DOHH2 (cell line): Measurements from ENCODE around the gene PTGDR.

Experiments used
- H3F3A ChIP-seq: fragments of 200-600 bp; sonication (generic), shearing (Covaris generic); 2 replicates; pipeline ENCODE4 v1.6.0; 2016; ENCODE audit warnings: antibody characterized with exemption, mild to moderate bottlenecking; ENCODE audit not compliant: control insufficient read depth, insufficient read depth
- H3K27ac ChIP-seq: fragments of 200-600 bp; sonication (generic); 2 replicates; pipeline ENCODE4 v1.5.1; 2014; ENCODE audit warnings: low read depth, mild to moderate bottlenecking, low read length, moderate library complexity
- H3K27me3 ChIP-seq: fragments of 200-600 bp; sonication (generic); 2 replicates; pipeline ENCODE4 v1.6.1; 2014; ENCODE audit warnings: mild to moderate bottlenecking, low read length, mixed read lengths; ENCODE audit not compliant: control insufficient read depth
- H3K36me3 ChIP-seq: fragments of 200-600 bp; sonication (generic); 2 replicates; pipeline ENCODE4 v1.6.1; 2014; ENCODE audit warnings: mild to moderate bottlenecking, low read length, moderate library complexity, mixed read lengths; ENCODE audit not compliant: control insufficient read depth
- H3K4me1 ChIP-seq: fragments of 200-600 bp; sonication (generic); 2 replicates; pipeline ENCODE4 v1.6.1; 2014; ENCODE audit warnings: mild to moderate bottlenecking, low read length, mixed read lengths; ENCODE audit not compliant: control insufficient read depth
- H3K4me2 ChIP-seq: fragments of 200-600 bp; sonication (generic); 2 replicates; pipeline ENCODE4 v1.6.0; 2014; ENCODE audit warnings: mild to moderate bottlenecking, low read length, moderate library complexity
- H3K4me3 ChIP-seq: fragments of 200-600 bp; sonication (generic); 2 replicates; pipeline ENCODE4 v1.5.1; 2014; ENCODE audit warnings: mild to moderate bottlenecking, low read length, mixed read lengths
- H3K79me2 ChIP-seq: fragments of 200-600 bp; sonication (generic); 2 replicates; pipeline ENCODE4 v1.6.1; 2014; ENCODE audit warnings: mild to moderate bottlenecking, low read length, mixed read lengths; ENCODE audit not compliant: control insufficient read depth
- H3K9me2 ChIP-seq: fragments of 200-600 bp; sonication (generic); replicated peaks from 2 replicates; pipeline ENCODE4 v1.6.1; 2014; ENCODE audit warnings: mild to moderate bottlenecking, low read length, mixed read lengths; ENCODE audit not compliant: control insufficient read depth
- H3K9me3 ChIP-seq: fragments of 200-600 bp; sonication (generic); 2 replicates; pipeline ENCODE4 v1.6.1; 2014; ENCODE audit warnings: antibody characterized with exemption, low read length, mixed read lengths; ENCODE audit not compliant: control insufficient read depth, insufficient read depth
- H4K20me1 ChIP-seq: fragments of 200-600 bp; sonication (generic); 2 replicates; pipeline ENCODE4 v1.6.0; 2014; ENCODE audit warnings: low read depth, mild to moderate bottlenecking, antibody characterized with exemption, low read length, moderate library complexity; ENCODE audit not compliant: control insufficient read depth, insufficient read depth
- EZH2phosphoT487 ChIP-seq: fragments of 200-600 bp; sonication (generic); IDR thresholded peaks from 2 replicates; pipeline ENCODE4 v1.6.1; 2017; ENCODE audit warnings: borderline replicate concordance, mild to moderate bottlenecking, antibody characterized with exemption, low read length, moderate library complexity, mixed read lengths
- TF ChIP-seq, protein P1 (sequence below): fragments of 200-600 bp; sonication (generic); IDR thresholded peaks from one replicate; pipeline ENCODE4 v1.5.1; 2014; ENCODE audit warnings: antibody characterized with exemption, mild to moderate bottlenecking, low read depth, low read length; ENCODE audit not compliant: poor library complexity, severe bottlenecking

PTGDR gene

DNA sequence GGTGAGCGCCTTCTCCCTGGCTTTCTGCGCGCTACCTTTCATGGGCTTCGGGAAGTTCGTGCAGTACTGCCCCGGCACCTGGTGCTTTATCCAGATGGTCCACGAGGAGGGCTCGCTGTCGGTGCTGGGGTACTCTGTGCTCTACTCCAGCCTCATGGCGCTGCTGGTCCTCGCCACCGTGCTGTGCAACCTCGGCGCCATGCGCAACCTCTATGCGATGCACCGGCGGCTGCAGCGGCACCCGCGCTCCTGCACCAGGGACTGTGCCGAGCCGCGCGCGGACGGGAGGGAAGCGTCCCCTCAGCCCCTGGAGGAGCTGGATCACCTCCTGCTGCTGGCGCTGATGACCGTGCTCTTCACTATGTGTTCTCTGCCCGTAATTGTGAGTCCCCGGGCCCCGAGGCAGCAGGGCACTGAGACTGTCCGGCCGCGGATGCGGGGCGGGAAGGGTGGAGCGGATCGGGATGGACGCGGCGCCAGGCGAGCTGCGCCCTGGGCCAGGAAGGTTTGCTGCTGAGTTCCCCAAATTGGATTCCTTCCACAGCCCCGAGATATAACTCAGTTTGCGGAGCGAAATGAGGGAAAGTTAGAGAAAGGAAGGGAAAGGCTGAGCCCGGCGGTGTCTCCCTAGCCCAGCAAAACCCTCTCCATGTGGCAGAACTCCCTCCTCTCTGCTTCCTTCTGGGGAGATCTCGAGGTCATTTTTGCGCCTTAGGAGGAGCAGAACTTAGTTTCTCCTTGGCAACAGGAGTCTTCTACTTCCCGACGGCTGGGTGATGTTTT is 972 bp downstream of the PTGDR start:
- Histone ChIP-seq H3F3A (no peaks in the 10 kb centered on the region), H3K4me2 (no peak overlapping the region), H3K79me2 (no peaks in the 10 kb centered on the region), H3K36me3 (no peaks in the 10 kb centered on the region), H3K27me3 (no peaks in the 10 kb centered on the region), H4K20me1 (no peaks in the 10 kb centered on the region), H3K9me3 (peaks cover 8% of the 10 kb centered on the region; the same call in 1 of the 2 replicates), H3K4me1 (peaks cover 15% of the 10 kb centered on the region), H3K4me3 (no peak overlapping the region), H3K27ac (no peak overlapping the region), H3K9me2 (no peaks in the 10 kb centered on the region)
- TF ChIP-seq, protein P1, sequence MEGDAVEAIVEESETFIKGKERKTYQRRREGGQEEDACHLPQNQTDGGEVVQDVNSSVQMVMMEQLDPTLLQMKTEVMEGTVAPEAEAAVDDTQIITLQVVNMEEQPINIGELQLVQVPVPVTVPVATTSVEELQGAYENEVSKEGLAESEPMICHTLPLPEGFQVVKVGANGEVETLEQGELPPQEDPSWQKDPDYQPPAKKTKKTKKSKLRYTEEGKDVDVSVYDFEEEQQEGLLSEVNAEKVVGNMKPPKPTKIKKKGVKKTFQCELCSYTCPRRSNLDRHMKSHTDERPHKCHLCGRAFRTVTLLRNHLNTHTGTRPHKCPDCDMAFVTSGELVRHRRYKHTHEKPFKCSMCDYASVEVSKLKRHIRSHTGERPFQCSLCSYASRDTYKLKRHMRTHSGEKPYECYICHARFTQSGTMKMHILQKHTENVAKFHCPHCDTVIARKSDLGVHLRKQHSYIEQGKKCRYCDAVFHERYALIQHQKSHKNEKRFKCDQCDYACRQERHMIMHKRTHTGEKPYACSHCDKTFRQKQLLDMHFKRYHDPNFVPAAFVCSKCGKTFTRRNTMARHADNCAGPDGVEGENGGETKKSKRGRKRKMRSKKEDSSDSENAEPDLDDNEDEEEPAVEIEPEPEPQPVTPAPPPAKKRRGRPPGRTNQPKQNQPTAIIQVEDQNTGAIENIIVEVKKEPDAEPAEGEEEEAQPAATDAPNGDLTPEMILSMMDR, result no peak
- TF ChIP-seq EZH2phosphoT487, result no peak

DNA sequence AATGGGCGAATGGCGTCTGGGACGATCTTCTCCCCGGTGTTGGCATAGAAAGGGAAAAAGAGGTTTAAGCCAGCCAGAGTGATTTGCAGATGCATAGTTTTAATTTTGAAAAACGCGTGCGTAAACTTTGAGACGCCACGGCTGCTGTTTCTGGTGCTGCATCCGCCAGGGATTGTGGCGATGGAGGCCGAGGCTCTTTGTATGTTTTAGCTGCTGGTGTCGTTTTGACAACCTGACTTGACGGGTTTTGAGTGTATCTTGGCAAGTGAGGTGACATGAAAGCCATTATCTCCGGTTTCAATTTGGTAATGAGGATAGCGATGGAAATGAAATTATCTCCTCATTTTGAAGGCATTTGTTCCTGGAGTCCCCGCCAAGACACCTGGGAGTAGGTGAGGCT is 1.6 kb downstream of the PTGDR start:
- Histone ChIP-seq H4K20me1 (no peaks in the 10 kb centered on the region), H3K4me3 (no peak overlapping the region), H3K27me3 (peaks cover under 1% of the 10 kb centered on the region; the same call in 1 of the 2 replicates), H3K36me3 (no peaks in the 10 kb centered on the region), H3K9me3 (peaks cover 8% of the 10 kb centered on the region; the same call in 1 of the 2 replicates), H3F3A (no peaks in the 10 kb centered on the region), H3K4me2 (no peak overlapping the region), H3K27ac (no peak overlapping the region), H3K79me2 (no peaks in the 10 kb centered on the region), H3K9me2 (no peaks in the 10 kb centered on the region), H3K4me1 (peaks cover 15% of the 10 kb centered on the region)
- TF ChIP-seq, protein P1, result no peak
- TF ChIP-seq EZH2phosphoT487, result no peak

DNA sequence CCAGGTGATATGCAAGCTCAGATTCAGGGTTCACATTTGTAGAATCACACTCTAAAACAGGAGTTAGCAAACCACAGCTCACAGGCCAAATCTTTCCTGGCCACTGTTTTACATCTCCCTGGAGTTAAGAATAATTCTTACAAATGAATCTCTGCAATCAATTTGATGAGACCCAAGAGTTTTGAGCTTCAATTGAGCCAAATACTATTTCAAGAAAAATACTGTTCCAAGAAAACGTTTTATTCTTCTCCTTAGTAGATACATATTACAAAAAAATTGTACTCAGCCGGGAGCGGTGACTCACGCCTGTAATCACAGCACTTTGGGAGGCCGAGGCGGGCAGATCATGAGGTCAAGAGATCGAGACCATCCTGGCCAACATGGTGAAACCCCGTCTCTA is 2.5 kb downstream of the PTGDR start:
- TF ChIP-seq, protein P1, result no peak
- no peak for TF ChIP-seq EZH2phosphoT487
- H3K79me2 ChIP-seq, result no peaks in the 10 kb centered on the region
- H3K27me3 ChIP-seq, result peaks cover 6% of the 10 kb centered on the region; the same call in 1 of the 2 replicates

More for the DNA sequence above, 2.5 kb downstream of the PTGDR start:
- no peaks in the 10 kb centered on the region for H3K9me2 ChIP-seq
- H4K20me1 ChIP-seq, result no peaks in the 10 kb centered on the region
- H3F3A ChIP-seq, result no peaks in the 10 kb centered on the region
- no peak overlapping the region for H3K27ac ChIP-seq
- H3K4me2 ChIP-seq, result no peak overlapping the region
- peaks cover 8% of the 10 kb centered on the region; the same call in 1 of the 2 replicates for H3K9me3 ChIP-seq
- H3K4me3 ChIP-seq, result no peak overlapping the region
- H3K36me3 ChIP-seq, result no peaks in the 10 kb centered on the region
- H3K4me1 ChIP-seq, result peaks cover 14% of the 10 kb centered on the region
